T-cell (primary cell): ENCODE measurements around the gene FGF11. TPM values are rescaled to one million over a fixed set of nuclear protein-coding genes. Genes with fewer than 3 reads are reported as not detected.

Experiments
- ATAC-seq, 4 experiments: fragments of 200-7000 bp in 3 of 4; fragments of 150-1000 bp in 1 of 4; cut with Tn5 transposase; replicated peaks in 1 of 4; 1 replicate in 3 of 4; 2 replicates in 1 of 4; pipeline ENCODE4 v1.10.0; 2021; ENCODE audit warnings: moderate library complexity in 3 of 4, mild to moderate bottlenecking in 2 of 4, moderate number of reproducible peaks in 1 of 4
- CTCF ChIA-PET, 2 donors: fragments of 300-600 bp; sonication (Branson Sonifier 250); formaldehyde crosslinking; loops; one replicate each; lab custom pipeline; 2022; ENCODE audit warnings: antibody characterized with exemption in 2 of 2; lab: Charles Lee
- POLR2A ChIA-PET, 2 donors: fragments of 300-600 bp; sonication (Branson Sonifier 250); formaldehyde crosslinking; loops; one replicate each; lab custom pipeline; 2022; ENCODE audit warnings: antibody characterized with exemption in 2 of 2; lab: Charles Lee
- DNase-seq, 35 experiments: peaks; one replicate each; pipeline versions ENCODE4 v3.0.0 to v3.0.0-alpha.2; 2013 to 2023
- H3K27ac ChIP-seq: one replicate; pipeline ENCODE4 v1.5.1; 2013; ENCODE audit warnings: low read length
- H3K27me3 ChIP-seq, 2 experiments: replicated peaks in 1 of 2; 1 replicate in 1 of 2; 2 replicates in 1 of 2; pipeline versions ENCODE4 v1.6.1 to v1.7.0; 2013; ENCODE audit warnings: low read length in 1 of 2, mixed read lengths in 1 of 2; ENCODE audit not compliant: control insufficient read depth in 2 of 2, insufficient read depth in 2 of 2; ENCODE audit errors: extremely low read depth in 1 of 2
- H3K36me3 ChIP-seq, 2 donors: 1 replicate in 1 of 2; 2 replicates in 1 of 2; pipeline versions ENCODE4 v1.6.1 to v1.7.0; 2013; ENCODE audit warnings: low read length in 1 of 2; ENCODE audit not compliant: control insufficient read depth in 2 of 2, insufficient read depth in 1 of 2; ENCODE audit errors: extremely low read depth in 1 of 2
- H3K4me1 ChIP-seq, 2 experiments: 1 replicate in 1 of 2; 2 replicates in 1 of 2; pipeline versions ENCODE4 v1.6.1 to v1.7.0; 2013; ENCODE audit warnings: low read length in 2 of 2, mixed read lengths in 1 of 2; ENCODE audit not compliant: insufficient read depth in 2 of 2, control insufficient read depth in 1 of 2; ENCODE audit errors: extremely low read depth in 1 of 2
- H3K4me3 ChIP-seq, 2 donors: 1 replicate in 1 of 2; 2 replicates in 1 of 2; pipeline versions ENCODE4 v1.5.1 to v1.7.0; 2013; ENCODE audit warnings: mild to moderate bottlenecking in 2 of 2, low read length in 1 of 2, moderate library complexity in 1 of 2; ENCODE audit not compliant: control insufficient read depth in 1 of 2; ENCODE audit errors: extremely low read depth in 1 of 2
- H3K9me3 ChIP-seq: 2 replicates; pipeline ENCODE4 v1.7.0; 2013
- H3K27ac Mint-ChIP-seq, 2 donors: one replicate each; pipeline ENCODE4 v1.8.0; 2020 to 2021; ENCODE audit warnings: mild to moderate bottlenecking in 2 of 2, mixed read lengths in 2 of 2
- H3K27me3 Mint-ChIP-seq, 2 donors: one replicate each; pipeline ENCODE4 v1.8.0; 2021 to 2022; ENCODE audit warnings: mixed read lengths in 2 of 2
- H3K36me3 Mint-ChIP-seq: one replicate; pipeline ENCODE4 v1.8.0; 2021; ENCODE audit warnings: mixed read lengths
- H3K4me1 Mint-ChIP-seq, 3 donors: one replicate each; pipeline ENCODE4 v1.8.0; 2020 to 2022; ENCODE audit warnings: mixed read lengths in 3 of 3, mild to moderate bottlenecking in 1 of 3
- H3K4me3 Mint-ChIP-seq, 3 donors: one replicate each; pipeline ENCODE4 v1.8.0; 2020 to 2022; ENCODE audit warnings: mild to moderate bottlenecking in 3 of 3, mixed read lengths in 3 of 3, moderate library complexity in 3 of 3
- H3K9me3 Mint-ChIP-seq, 3 donors: one replicate each; pipeline ENCODE4 v1.8.0; 2020 to 2022; ENCODE audit warnings: mixed read lengths in 3 of 3
- WGBS: methylation state at CpG from one replicate; pipeline ENCODE4 v1.1.5; 2013; ENCODE audit warnings: missing lambda C conversion rate; ENCODE audit not compliant: insufficient coverage; 5-methylcytosine and 5-hydroxymethylcytosine counted together
- total RNA-seq, 35 experiments: library from RNA in 6 of 35; stranded (reverse) in 6 of 35; fragments of 120-200 nt in 1 of 35; gene quantifications; one replicate each; pipeline versions ENCODE4 v1.2.1 to v1.2.4 and lab custom pipeline; 2013 to 2026

The FGF11 gene
- total RNA-seq, 5 donors from 2014 or later (not counting 1 experiment from before 2014, with no cell fraction given), result 2.4 to 4.2 (median 3.3) TPM

GRCh38 chr17:7440113-7440833 lies 961 bp downstream of the FGF11 start:
- POLR2A ChIA-PET, result interaction anchor here in 1 of 2 donors (0.6 kb wide), 1 partner anchor 30 kb away, joined by 7 read pairs; no protein-coding TSS in a partner anchor
- DNase-seq, result peak in 10 of 35 experiments; percentile 12 to 49 (median 22)
- Mint-ChIP-seq H3K9me3 (no peaks in the 10 kb centered on the region), H3K4me3 (peak overlapping the region; percentile 65 to 89 (median 75)), H3K27ac (peak overlapping the region in 1 of 2 donors; percentile 55), H3K27me3 (peaks cover 32 to 58% of the 10 kb centered on the region in 2 donors), H3K4me1 (peaks cover 45 to 51% (median 47%) of the 10 kb centered on the region in 3 donors), H3K36me3 (no peaks in the 10 kb centered on the region)
- 7% methylated on average over 32 of the region's 46 CpGs for whole genome bisulfite sequencing
- ATAC-seq, result no peak
- peaks cover 0 to 77% of the 10 kb centered on the region in 2 experiments for H3K27me3 ChIP-seq
- CTCF ChIA-PET, result interaction anchor here in 1 of 2 donors (0.7 to 1.6 kb wide), 4 partner anchors 74 to 136 kb away, joined by 3 to 10 read pairs (median 4); partner anchors contain the start of genes ACAP1 and TNFSF12
- no peak overlapping the region for H3K27ac ChIP-seq
- H3K4me1 ChIP-seq, result peaks cover 13 to 61% of the 10 kb centered on the region in 2 experiments
- H3K9me3 ChIP-seq, result no peaks in the 10 kb centered on the region
- peak overlapping the region; percentile 31 to 57 for H3K4me3 ChIP-seq
- H3K36me3 ChIP-seq, result no peaks in the 10 kb centered on the region

- Histone ChIP-seq H3K27ac (no peak overlapping the region), H3K27me3 (peaks cover 0 to 83% of the 10 kb centered on the region in 2 experiments), H3K36me3 (no peaks in the 10 kb centered on the region), H3K9me3 (no peaks in the 10 kb centered on the region), H3K4me1 (peaks cover 13 to 64% of the 10 kb centered on the region in 2 experiments), H3K4me3 (peak overlapping the region in 1 of 2 donors; percentile 57)
- Mint-ChIP-seq H3K4me3 (peak overlapping the region in 1 of 3 donors; percentile 89), H3K4me1 (peaks cover 48 to 55% (median 50%) of the 10 kb centered on the region in 3 donors), H3K36me3 (no peaks in the 10 kb centered on the region), H3K9me3 (no peaks in the 10 kb centered on the region), H3K27me3 (peaks cover 36 to 63% of the 10 kb centered on the region in 2 donors), H3K27ac (no peak overlapping the region)
- ATAC-seq, result no peak
- 22% methylated on average over 9 of the region's 12 CpGs for WGBS
- ChIA-PET CTCF (interaction anchor here (0.7 to 1.6 kb wide), 3 partner anchors 10 to 74 kb away, joined by 4 to 10 read pairs (median 5); no protein-coding TSS in a partner anchor), POLR2A (interaction anchor here (0.6 to 1.0 kb wide), 5 partner anchors 40 to 120 kb away, joined by 3 to 8 read pairs (median 5); partner anchors contain the start of gene SLC35G6 (in 1 of the 2))
- no peak for DNase-seq
Observed at GRCh38 chr17:7440834-7441195, 1.5 kb downstream of the FGF11 start.

GRCh38 chr17:7441266-7441665 lies 2.0 kb downstream of the FGF11 start:
- Histone ChIP-seq H3K9me3 (no peaks in the 10 kb centered on the region), H3K27ac (no peak overlapping the region), H3K27me3 (peaks cover 0 to 87% of the 10 kb centered on the region in 2 experiments), H3K4me3 (no peak overlapping the region), H3K4me1 (peaks cover 13 to 64% of the 10 kb centered on the region in 2 experiments), H3K36me3 (no peaks in the 10 kb centered on the region)
- H3K27ac Mint-ChIP-seq, result no peak overlapping the region
- POLR2A ChIA-PET, result interaction anchor here (0.6 to 1.0 kb wide), 5 partner anchors 40 to 120 kb away, joined by 3 to 8 read pairs (median 5); partner anchors contain the start of gene SLC35G6 (in 1 of the 2)
- H3K4me1 Mint-ChIP-seq, result peaks cover 48 to 53% (median 51%) of the 10 kb centered on the region in 3 donors
- no peak overlapping the region for H3K4me3 Mint-ChIP-seq
- no peaks in the 10 kb centered on the region for H3K9me3 Mint-ChIP-seq
- CTCF ChIA-PET, result interaction anchor here (0.7 to 1.6 kb wide), 3 partner anchors 10 to 73 kb away, joined by 4 to 10 read pairs (median 5); no protein-coding TSS in a partner anchor
- peaks cover 40 to 66% of the 10 kb centered on the region in 2 donors for H3K27me3 Mint-ChIP-seq
- no peak for ATAC-seq
- no peaks in the 10 kb centered on the region for H3K36me3 Mint-ChIP-seq
- no CpG with 5 or more reads among the region's 7 CpGs for WGBS
- DNase-seq, result no peak

- ATAC-seq (no peak), DNase-seq (no peak)
- H3K9me3 Mint-ChIP-seq, result no peaks in the 10 kb centered on the region
- Histone ChIP-seq H3K27ac (no peak overlapping the region), H3K4me3 (no peak overlapping the region), H3K4me1 (peaks cover 13 to 62% of the 10 kb centered on the region in 2 experiments), H3K9me3 (no peaks in the 10 kb centered on the region), H3K36me3 (no peaks in the 10 kb centered on the region), H3K27me3 (peaks cover 0 to 96% of the 10 kb centered on the region in 2 experiments)
- POLR2A ChIA-PET, result interaction anchor here in 1 of 2 donors (0.6 to 1.0 kb wide), 2 partner anchors 63 to 66 kb away, joined by 3 to 5 read pairs; no protein-coding TSS in a partner anchor
- no CpG with 5 or more reads among the region's 2 CpGs for WGBS
- H3K4me1 Mint-ChIP-seq, result peaks cover 45 to 51% (median 50%) of the 10 kb centered on the region in 3 donors
- CTCF ChIA-PET, result interaction anchor here in 1 of 2 donors (1.1 kb wide), 1 partner anchor 13 kb away, joined by 4 read pairs; no protein-coding TSS in a partner anchor
- peak overlapping the region in 1 of 2 donors; percentile 28 for H3K27ac Mint-ChIP-seq
- H3K36me3 Mint-ChIP-seq, result no peaks in the 10 kb centered on the region
- no peak overlapping the region for H3K4me3 Mint-ChIP-seq
- peaks cover 43 to 73% of the 10 kb centered on the region in 2 donors for H3K27me3 Mint-ChIP-seq
Observed at GRCh38 chr17:7442142-7442541, 2.8 kb downstream of the FGF11 start.

- H3K27ac Mint-ChIP-seq, result peak overlapping the region in 1 of 2 donors; percentile 62
- peaks cover 4 to 46% of the 10 kb centered on the region in 2 experiments for H3K4me1 ChIP-seq
- peak overlapping the region in 1 of 3 donors; percentile 22 for H3K4me3 Mint-ChIP-seq
Observed at GRCh38 chr17:7443499-7444485, 4.5 kb downstream of the FGF11 start.

More at GRCh38 chr17:7443499-7444485, 4.5 kb downstream of the FGF11 start:
- H3K9me3 Mint-ChIP-seq, result peaks cover 0 to 3% (median 0%) of the 10 kb centered on the region in 3 donors
- peaks cover 2 to 95% of the 10 kb centered on the region in 2 experiments for H3K27me3 ChIP-seq
- ChIA-PET CTCF (interaction anchor here (0.5 to 1.0 kb wide), 3 partner anchors 11 to 236 kb away, joined by 3 to 9 read pairs (median 3); no protein-coding TSS in a partner anchor), POLR2A (interaction anchor here (0.5 to 1.1 kb wide), 6 partner anchors 9 to 137 kb away, joined by 3 to 8 read pairs (median 3); partner anchors contain the start of genes TMEM102 (in 1 of the 2) and TMEM256 (in 1 of the 2))
- peaks cover 32 to 43% (median 43%) of the 10 kb centered on the region in 3 donors for H3K4me1 Mint-ChIP-seq
- H3K27me3 Mint-ChIP-seq, result peaks cover 43 to 77% of the 10 kb centered on the region in 2 donors
- H3K36me3 Mint-ChIP-seq, result peaks cover 5% of the 10 kb centered on the region
- 100% methylated on average over 1 of the region's 7 CpGs for WGBS
- H3K27ac ChIP-seq, result no peak overlapping the region
- no peak overlapping the region for H3K4me3 ChIP-seq
- no peaks in the 10 kb centered on the region for H3K9me3 ChIP-seq
- DNase-seq (no peak), ATAC-seq (no peak)
- H3K36me3 ChIP-seq, result no peaks in the 10 kb centered on the region
